ENCODE results near the gene PDGFRB.

Gene PDGFRB

DNA sequence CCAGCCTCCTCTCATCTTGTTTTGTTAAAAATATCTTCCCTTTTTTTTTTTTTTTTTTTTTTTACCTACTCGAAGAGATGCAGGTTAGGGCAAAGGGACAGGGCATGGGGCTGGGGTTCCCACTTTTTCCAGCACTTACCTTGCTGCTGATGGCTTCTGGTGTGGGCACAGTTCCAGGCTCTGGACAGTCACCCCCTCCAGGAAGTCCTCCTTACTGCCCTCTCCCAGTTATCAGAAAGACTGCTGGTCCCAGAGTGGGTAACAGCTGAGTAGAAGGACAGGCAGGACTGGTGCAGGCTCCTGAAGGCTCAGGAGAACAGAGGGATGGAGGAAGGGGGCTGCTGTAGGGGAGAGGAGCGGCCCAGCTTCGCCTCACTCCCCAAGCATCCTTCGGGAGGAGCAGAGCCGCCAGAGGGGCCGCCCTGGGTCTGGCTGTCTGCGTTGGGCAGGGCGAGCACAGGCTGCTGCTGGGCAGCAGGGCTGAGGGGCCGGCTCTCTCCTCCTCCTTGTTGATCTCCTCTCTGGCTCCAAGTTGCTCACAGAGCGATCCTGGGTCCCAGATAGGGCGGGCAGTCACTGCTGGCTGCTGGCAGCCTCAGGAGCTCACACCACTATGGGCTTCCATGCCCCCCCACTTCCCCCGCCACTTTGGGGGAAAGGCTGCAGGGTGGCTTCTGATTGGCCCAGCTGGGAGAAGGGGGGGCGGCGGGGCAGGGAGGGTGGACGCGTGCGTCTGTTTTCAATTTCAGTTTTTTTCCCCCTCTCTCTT, at the start of gene PDGFRB:
PDGFRB (minus strand) TSS at position 588 of the 769 bp plus-strand sequence. CDS start 18,798 bp downstream, outside the sequence.
- peak; percentile 38 for DNase-seq

DNA sequence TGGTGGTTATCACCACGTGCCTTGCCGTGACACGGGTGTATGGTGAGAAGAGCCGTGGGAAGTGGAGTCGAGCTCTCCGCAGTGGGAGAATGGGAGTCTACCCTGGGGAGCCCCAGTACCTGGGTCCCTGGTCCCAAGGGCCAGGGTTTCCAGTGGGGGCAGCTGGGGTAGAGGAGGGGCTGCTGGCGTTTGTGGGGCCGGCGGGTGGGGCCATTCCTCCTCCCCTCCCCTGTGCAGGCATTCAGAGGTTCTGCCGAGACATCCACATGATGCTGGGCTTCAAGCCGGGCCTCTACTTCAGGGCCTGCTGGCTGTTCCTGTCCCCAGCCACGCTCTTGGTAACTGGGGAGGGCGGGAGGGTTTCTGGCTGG, 48.9 kb upstream of the PDGFRB start:
- DNase-seq: no peak

DNA sequence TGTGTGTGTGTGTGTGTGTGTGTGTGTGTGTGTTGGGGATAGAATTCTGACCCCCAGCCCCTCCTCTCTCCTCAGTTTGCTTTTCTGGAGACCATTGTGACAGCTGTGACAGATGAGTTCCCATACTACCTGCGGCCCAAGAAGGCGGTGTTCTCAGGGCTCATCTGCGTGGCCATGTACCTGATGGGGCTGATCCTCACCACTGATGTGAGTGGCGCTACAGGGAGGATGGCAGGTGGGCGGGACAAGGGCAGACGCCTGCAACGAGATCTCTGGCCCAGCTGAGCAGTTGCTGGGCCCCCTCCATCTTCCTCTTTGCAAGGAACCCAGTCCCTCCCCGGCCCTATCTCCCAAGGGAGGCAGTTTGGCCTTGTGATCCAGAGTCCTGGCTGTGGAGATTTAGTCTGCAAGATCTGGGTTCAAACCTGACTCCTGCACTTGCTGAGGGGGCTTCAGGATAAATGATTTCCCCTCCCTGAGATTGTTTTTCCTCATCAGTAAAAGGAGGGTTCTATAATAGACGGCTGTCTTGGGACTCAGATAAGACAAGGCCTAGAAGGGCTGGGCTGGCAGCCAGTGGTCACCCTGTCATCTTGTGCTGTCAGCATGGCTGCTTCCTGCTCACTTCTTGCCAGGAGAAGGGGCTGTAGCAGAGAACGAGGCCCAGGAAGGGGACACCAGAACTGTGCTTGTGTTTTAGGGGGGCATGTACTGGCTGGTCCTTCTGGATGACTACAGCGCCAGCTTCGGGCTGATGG, 48.4 kb upstream of the PDGFRB start:
- DNase-seq: no peak

DNA sequence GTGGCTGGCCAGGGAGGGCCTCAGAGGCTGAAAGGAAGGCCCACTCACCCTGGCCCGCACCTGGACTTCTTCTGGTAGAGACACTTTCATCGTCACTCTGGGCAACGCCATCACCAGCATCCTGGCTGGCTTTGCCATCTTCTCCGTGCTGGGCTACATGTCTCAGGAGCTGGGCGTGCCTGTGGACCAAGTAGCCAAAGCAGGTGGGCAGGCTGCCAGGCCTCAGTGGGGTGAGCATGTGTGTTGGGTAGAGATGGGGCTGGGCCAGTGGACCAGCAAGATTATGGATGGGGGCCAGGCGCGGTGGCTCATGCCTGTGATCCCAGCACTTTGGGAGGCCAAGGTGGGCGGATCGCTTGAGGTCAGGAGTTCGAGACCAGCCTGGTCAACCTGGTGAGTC, 46.9 kb upstream of the PDGFRB start:
- no peak for DNase-seq

DNA sequence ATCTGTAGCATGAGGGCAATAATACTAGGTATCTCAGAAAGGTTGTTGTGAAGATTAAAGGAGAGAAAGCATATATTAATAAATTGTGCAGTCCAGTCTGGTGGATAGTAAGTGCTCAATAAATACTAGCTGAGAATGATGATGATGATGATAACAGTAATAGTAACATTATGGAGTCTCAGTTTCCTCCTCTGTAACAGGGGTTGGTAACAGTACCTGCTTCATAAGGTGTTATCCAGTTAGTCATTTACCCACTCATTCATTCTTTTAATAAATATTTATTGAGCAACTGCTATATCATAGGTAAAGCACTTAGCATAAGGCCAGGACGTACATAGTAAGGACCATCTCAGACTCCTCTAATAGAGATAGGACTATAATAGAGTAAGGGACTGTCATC, 41.8 kb upstream of the PDGFRB start:
- no peak for DNase-seq

DNA sequence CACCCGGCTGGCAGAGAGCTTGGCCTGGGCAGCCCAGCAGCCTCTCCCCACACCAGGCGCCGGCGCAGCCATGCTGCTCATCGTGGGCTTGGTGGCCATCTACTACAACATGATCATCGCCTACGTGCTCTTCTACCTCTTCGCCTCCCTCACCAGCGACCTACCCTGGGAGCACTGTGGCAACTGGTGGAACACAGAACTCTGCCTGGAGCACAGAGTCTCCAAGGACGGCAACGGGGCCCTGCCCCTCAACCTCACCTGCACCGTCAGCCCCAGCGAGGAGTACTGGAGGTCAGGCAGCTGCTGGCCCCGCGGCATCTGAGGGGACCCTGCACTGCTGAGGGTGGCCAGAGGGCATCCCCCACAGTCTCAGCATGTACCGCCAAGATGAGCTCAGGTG, 41.3 kb upstream of the PDGFRB start:
- DNase-seq: no peak

DNA sequence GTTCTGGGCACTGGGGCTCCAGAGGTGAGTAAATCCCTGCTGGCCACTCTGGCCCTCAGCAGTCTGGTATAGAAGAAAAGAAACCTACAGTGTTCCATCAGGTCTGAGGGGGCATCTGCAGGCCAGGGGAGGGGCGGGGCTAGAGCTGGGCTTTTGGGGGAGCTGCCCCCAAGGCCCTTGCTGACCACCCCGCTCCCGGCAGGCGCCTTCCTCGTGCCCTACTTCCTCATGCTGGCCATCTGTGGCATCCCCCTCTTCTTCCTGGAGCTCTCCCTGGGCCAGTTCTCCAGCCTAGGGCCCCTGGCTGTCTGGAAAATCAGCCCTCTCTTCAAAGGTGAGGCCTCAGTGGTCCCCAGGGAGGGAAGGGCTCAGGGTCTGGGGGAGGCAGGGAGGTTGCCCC, 40.9 kb upstream of the PDGFRB start:
- DNase-seq: no peak

DNA sequence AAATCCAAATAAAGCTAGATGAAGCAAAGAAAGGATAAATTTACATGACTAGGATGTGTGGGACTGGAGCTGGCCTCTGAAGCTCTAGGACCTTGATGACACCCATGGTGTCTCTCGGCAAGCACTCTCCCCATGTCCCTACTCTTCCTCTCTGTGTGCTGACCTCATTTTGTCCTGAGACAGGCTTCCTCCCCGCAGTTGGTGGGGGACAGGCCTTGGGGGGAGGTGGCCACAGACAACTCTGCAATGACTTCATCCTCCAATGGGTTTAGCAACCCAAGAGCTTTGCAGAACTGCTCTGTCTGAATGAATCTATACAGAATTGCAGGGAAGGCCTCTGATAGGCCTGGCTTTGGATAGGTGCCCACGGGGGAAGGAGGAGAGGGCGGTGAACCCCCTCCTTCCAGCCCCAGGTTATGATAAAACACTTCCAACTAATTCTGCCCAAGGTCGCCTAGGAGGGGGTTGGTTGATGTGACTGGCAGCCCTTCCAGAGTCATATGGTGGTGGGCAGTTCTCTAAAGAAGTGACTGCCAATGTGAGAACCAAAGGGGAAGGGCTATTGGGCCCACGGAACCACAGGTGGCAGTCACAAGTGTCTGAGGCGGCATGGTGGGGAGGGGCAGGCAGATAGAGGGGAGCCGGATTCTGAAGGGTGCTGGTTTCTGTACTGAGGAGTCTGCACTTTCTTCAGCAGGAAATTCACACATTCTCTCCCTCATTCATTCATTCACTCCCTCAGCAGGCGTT, 40.3 kb upstream of the PDGFRB start:
- DNase-seq: no peak

DNA sequence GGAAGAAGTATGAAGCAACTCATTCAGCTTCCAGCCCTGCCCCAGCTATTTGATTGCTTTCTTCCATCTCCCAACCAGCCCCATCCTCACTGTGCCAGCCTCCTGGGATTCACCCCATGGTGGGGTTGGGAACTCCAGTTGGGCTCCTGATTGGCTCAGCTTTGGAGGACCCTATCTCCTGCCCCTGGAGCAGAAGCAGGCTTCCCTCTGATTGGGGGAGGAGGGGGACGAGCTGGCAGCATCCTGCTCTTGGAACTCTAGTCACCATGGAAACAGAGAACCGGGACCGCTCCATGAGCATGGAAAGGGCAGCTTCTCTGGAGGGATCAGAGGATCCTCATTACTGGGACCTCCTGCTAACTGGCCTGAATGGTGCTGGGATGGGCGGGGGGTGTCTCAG, 36.8 kb upstream of the PDGFRB start:
- no peak for DNase-seq

DNA sequence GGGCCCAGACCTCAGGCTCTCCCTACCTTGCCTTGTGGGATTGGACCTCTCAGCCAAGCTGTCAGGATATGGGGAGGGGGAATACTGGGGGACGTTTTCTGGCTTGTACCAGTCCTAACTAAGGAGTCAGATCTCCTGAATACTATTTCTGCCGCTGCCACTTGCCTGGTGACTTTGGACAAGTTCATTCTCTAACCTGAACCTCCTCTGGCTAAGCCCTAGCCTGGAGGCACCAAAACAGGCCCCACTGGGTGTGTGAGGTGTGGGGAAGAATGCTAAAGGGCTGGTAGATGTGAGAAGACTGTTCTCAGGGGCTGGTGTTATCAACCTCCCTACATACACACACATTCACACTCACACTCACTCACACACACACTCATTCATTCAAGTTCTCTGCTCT, 35.3 kb upstream of the PDGFRB start:
- DNase-seq: no peak

DNA sequence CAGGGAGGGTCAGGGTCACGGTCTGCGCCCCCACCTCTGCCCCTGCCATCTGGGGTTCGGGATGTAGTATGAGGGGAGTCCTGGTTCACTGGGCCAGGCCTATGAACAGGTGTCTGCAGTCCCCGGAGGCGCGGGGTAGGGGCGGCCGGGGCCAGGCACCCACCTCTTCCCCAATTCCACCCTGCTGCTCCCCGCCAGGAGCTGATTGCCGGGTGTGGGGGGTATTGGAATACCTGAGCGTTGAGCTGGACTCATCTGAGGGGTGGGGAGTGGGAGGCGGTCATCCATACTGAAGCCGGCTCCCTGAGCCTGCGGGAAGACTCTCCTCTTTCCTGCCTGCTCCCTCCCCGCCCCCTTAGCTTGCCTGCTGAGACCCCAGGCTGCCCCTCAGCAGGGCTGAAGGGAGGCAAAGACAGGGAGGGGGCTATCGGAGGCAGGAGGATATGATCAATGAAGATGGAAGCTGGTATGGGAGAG, 34.9 kb upstream of the PDGFRB start:
- no peak for DNase-seq

DNA sequence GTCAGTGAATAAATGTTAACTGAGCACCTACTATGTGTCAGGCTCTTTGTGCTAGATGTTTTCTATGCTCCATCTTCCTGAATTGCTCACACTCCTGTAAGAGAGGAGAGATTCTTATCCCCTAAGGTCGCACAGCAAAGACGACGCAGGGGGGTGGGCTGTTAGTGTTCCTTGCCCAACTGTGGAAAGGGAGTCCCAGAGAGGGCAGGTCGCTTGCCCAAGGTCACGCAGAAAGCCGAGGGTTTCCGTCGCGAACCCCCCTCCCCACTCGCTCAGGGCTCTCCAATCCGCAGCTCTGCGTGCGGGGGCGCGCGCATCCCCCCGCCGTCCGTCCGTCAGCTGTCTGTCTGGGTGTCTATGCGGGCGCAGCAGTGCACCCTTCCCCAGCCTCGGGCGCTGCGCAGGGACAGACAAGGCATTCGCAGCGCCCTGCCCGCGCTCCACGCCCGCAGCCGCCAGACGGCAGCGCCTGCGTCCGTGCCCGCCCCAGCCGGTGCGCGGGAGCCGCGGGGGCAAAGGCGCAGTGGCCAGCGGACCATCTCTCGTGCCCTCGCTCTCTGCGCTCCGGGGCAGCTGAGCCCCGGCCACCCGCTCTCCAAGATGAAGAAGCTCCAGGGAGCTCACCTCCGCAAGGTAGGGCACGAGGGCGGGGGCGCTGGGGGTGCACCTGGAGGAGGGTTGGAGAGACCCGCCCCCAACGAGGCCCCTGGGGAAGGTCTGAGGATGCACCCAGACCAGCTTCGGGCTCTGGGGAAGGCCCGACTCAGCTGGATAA, 34.3 kb upstream of the PDGFRB start, which contains the start of gene SLC6A7:
SLC6A7 (plus strand) TSS at position 335 of the 775 bp plus-strand sequence; CDS start at position 601, 266 bp downstream.
- DNase-seq: no peak

DNA sequence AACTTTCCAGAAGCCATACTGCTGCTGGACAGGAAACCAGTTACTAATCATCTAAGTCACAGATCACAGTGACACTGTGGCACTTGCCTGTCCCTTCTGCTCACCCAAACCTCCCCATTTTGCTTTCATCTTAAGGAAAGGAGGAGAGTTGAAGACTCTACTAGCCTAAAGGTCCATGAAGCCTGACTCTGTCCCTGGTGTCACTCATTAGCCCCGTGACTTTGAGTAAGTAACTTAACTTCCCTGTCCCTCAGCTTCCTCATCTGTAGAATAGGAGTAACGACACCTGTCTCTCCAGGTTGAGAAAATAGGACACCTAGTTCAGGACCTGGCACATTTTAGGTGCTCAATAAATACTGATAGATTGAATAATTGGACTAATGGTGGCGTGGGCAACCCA, 33.7 kb upstream of the PDGFRB start:
- DNase-seq: no peak

DNA sequence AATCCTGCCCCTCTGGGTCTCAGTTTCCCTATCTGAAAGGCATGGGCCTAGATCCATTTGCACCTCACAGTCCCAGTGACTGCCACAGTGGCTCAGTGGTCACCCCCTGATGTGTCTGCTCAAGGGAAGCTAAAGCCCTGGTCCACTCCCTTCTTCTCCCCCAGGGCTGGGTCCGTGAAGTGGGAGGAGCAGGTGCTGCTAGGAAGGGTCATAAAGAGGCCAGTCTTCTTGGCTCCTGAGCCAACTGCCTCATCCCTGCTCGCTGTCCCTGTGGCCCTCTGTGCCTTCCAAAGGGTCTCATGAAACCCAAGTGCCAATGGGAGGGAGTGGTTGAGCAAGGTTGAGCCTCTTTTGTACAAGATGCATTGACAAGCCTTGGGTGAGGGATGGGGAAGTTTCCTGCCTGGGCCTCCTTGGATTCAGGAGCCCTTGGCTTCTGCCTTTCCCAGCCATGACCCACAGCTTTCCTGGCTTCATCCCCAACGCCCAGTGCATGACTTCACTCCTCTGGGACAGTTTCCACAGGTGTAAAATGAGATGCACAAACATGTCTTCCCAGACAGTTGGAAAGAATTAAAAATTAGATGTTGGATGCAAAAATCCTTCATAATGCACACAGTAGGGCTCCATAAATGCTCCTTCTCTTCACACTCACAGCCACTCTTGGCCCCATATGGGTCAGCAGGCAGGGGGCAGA, 32.6 kb upstream of the PDGFRB start:
- DNase-seq: no peak

DNA sequence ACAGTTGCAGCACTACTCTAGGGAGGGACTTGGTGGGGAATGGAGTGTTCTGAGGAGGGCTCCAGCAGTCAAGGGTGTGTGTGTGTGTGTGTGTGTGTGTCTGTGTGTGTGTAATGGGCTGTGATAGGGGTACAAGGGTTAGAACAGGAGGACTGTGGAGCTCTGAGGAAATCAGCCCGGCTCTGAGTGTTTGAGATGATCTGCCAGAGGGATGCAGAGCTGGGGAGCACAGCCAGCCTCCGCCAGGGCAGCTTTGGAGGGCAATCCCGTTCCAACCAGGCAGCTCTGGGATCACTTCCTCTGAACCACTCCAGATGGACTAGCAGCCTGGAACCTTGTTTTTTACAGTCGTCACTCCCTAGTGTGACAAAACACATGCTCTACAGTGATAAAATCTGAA, 31.3 kb upstream of the PDGFRB start:
- no peak for DNase-seq

DNA sequence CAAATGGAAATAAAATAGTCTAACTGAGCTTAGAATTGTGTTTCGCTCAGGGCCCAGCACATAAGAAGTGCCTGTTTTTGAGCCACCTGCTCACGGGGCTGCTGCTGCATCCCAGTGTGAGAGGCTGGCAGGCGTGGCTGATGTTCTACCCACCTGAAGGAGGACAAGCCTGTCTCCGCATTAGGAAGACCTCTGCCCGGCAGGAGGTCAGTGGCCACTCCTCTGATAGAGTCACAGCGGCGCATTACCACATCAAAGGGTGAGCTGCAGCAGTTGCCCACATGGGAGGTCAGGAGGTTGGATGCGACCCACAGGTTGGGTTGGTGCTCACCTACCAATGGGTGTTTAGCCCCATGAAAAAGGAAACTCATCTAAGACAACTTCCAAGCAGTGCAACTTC, 30.5 kb upstream of the PDGFRB start:
- no peak for DNase-seq

DNA sequence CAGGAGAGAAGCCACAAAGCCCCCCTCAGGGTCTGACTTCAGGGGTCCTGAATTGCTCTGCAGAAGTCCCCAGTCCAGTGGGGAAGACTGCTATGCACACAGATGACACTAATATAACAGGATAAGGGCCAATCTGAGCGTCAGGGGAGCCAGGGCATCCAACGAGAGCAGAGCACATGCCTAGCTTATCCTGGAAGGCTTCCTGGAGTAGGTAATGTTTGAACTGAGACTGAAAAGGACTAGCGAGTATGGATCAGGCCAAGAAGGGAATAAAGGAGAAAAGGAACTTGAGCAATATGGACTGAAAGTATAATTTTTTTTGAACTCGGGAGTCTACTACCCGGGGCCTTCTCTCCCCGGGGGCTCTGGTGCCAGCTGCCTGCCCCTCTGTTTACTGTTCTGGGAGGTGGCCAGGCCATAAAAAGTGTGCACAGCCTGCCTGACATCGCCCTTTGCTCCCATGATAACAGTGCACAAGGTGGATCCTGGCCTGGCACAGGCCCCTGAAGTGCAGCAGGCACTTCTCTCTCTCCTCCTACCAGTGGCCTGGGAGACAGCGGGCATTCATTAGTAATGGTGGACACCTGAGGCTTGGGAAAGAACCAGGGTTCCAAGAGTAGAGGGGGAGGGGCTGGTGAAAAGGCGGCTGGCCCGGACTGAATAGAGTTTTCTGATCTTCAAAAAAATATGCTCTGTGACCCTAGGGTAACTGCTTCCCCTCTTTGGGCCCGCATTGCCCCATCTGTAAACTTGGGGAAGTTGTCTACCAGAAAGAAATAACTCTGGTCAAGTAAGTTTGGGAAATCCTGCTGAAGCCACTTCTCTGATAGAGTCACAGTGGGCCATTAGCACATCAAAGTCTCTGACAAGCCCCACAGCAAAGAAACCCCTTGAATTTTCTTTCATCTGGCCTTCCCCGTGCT, 29.6 kb upstream of the PDGFRB start:
- DNase-seq: no peak

DNA sequence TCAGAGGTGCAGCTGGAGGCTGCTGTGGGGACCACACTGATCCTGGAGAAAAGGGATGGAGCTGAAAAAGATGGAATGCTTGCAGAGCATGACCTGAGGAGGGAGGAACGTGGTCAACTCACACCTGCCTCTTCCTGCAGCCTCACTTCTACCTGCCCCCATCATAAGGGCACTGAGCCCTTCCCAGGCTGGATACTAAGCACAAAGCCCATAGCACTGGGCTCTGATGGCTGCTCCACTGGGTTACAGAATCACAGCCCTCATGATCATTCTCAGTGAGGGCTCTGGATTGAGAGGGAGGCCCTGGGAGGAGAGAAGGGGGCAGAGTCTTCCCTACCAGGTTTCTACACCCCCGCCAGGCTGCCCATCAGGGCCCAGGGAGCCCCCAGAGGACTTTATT, 28.4 kb upstream of the PDGFRB start:
- DNase-seq: no peak

DNA sequence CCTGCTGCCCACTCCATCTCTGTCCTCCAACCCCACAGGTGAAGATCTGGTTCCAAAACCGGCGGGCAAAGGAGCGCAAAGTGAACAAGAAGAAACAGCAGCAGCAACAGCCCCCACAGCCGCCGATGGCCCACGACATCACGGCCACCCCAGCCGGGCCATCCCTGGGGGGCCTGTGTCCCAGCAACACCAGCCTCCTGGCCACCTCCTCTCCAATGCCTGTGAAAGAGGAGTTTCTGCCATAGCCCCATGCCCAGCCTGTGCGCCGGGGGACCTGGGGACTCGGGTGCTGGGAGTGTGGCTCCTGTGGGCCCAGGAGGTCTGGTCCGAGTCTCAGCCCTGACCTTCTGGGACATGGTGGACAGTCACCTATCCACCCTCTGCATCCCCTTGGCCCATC, 27.8 kb upstream of the PDGFRB start:
- no peak for DNase-seq

DNA sequence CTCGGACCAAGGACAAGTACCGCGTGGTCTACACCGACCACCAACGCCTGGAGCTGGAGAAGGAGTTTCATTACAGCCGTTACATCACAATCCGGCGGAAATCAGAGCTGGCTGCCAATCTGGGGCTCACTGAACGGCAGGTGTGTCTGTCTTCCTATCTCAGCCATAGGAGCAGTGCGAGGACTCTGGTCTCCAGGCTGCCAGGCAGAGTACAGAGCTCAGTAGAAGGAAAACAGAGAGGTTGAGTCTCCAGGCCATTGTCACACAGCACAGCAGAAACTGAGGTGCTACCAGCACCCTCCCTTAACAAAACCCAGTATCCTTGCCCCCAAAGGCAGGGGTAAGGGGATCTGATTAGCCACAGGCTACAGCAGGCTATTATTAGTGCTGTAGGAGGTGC, 27.1 kb upstream of the PDGFRB start:
- no peak for DNase-seq

Data from CD4-positive, alpha-beta T cell treated with Interleukin-6 for 4 hours (primary cell).